Mucosa of rectum (tissue), 2 donors: ENCODE measurements around the gene MARCHF5.
"Not testable (repeated sequence)": the region's sequence is repeated elsewhere in the genome, so short reads cannot be mapped to it uniquely, and the experiment has no call there.

Experiments
- H3K27ac ChIP-seq, 2 donors: one replicate each; pipeline ENCODE4 v1.7.0; 2013; ENCODE audit warnings: inconsistent platforms in 2 of 2, low read depth in 2 of 2, low read length in 2 of 2
- H3K27me3 ChIP-seq, 2 donors: one replicate each; pipeline ENCODE4 v1.7.0; 2013; ENCODE audit warnings: low read length in 2 of 2; ENCODE audit not compliant: control insufficient read depth in 2 of 2, insufficient read depth in 2 of 2
- H3K36me3 ChIP-seq, 2 donors: one replicate each; pipeline ENCODE4 v1.7.0; 2013; ENCODE audit warnings: low read length in 2 of 2; ENCODE audit not compliant: control insufficient read depth in 2 of 2, insufficient read depth in 2 of 2
- H3K4me1 ChIP-seq, 2 donors: one replicate each; pipeline ENCODE4 v1.7.0; 2013; ENCODE audit warnings: low read length in 2 of 2, mild to moderate bottlenecking in 1 of 2; ENCODE audit not compliant: control insufficient read depth in 2 of 2, insufficient read depth in 2 of 2
- H3K4me3 ChIP-seq, 2 donors: one replicate each; pipeline ENCODE4 v1.7.0; 2013; ENCODE audit warnings: low read length in 2 of 2
- H3K9ac ChIP-seq, 2 donors: one replicate each; pipeline ENCODE4 v1.7.0; 2013; ENCODE audit warnings: low read length in 2 of 2, low read depth in 1 of 2, mild to moderate bottlenecking in 1 of 2
- H3K9me3 ChIP-seq, 2 donors: one replicate each; pipeline ENCODE4 v1.7.0; 2013; ENCODE audit warnings: low read length in 2 of 2; ENCODE audit not compliant: control insufficient read depth in 2 of 2
- donor health status: healthy.
- donor health status: Normal muscosa, but diverticular disease.

The MARCHF5 gene

GRCh38 chr10:92329927-92330326 is 39.0 kb downstream of the MARCHF5 start:
- not testable (repeated sequence) for H3K27ac ChIP-seq, H3K4me3 ChIP-seq, H3K9me3 ChIP-seq, H3K9ac ChIP-seq, H3K27me3 ChIP-seq, H3K36me3 ChIP-seq, H3K4me1 ChIP-seq

GRCh38 chr10:92342796-92343195 is 51.8 kb downstream of the MARCHF5 start:
- Histone ChIP-seq H3K36me3 (peaks cover 12 to 14% of the 10 kb centered on the region in 2 donors), H3K9me3 (no peaks in the 10 kb centered on the region), H3K27ac (no peak overlapping the region), H3K27me3 (no peaks in the 10 kb centered on the region), H3K9ac (no peak overlapping the region), H3K4me1 (no peaks in the 10 kb centered on the region), H3K4me3 (no peak overlapping the region)

GRCh38 chr10:92345575-92345974 is 54.6 kb downstream of the MARCHF5 start:
- not testable (repeated sequence) for H3K9ac ChIP-seq, H3K27me3 ChIP-seq, H3K9me3 ChIP-seq, H3K27ac ChIP-seq, H3K4me1 ChIP-seq, H3K4me3 ChIP-seq
- peaks cover 23% of the 10 kb centered on the region in 2 donors for H3K36me3 ChIP-seq

- H3K9me3 ChIP-seq, H3K27me3 ChIP-seq, H3K9ac ChIP-seq, H3K27ac ChIP-seq, H3K4me1 ChIP-seq, H3K4me3 ChIP-seq: not testable (repeated sequence)
- H3K36me3 ChIP-seq, result peaks cover 17 to 25% of the 10 kb centered on the region in 2 donors
Observed at GRCh38 chr10:92347035-92347676, 56.2 kb downstream of the MARCHF5 start.

GRCh38 chr10:92350411-92350810 is 59.4 kb downstream of the MARCHF5 start:
- Histone ChIP-seq H3K27ac (no peak overlapping the region), H3K27me3 (no peaks in the 10 kb centered on the region), H3K9ac (no peak overlapping the region), H3K36me3 (peaks cover 15 to 17% of the 10 kb centered on the region in 2 donors), H3K4me1 (no peaks in the 10 kb centered on the region), H3K9me3 (no peaks in the 10 kb centered on the region), H3K4me3 (no peak overlapping the region)

- H3K9ac ChIP-seq, result no peak overlapping the region
- H3K27me3 ChIP-seq, result no peaks in the 10 kb centered on the region
- H3K27ac ChIP-seq, result no peak overlapping the region
- peaks cover 11 to 15% of the 10 kb centered on the region in 2 donors for H3K36me3 ChIP-seq
- no peaks in the 10 kb centered on the region for H3K9me3 ChIP-seq
- H3K4me3 ChIP-seq, result no peak overlapping the region
- no peaks in the 10 kb centered on the region for H3K4me1 ChIP-seq
Observed at GRCh38 chr10:92354587-92354986, 63.6 kb downstream of the MARCHF5 start.

GRCh38 chr10:92356041-92356440 is 65.1 kb downstream of the MARCHF5 start:
- no peaks in the 10 kb centered on the region for H3K4me1 ChIP-seq
- no peak overlapping the region for H3K9ac ChIP-seq
- no peaks in the 10 kb centered on the region for H3K27me3 ChIP-seq
- H3K4me3 ChIP-seq, result no peak overlapping the region
- H3K36me3 ChIP-seq, result peaks cover 0 to 3% of the 10 kb centered on the region in 2 donors
- H3K27ac ChIP-seq, result no peak overlapping the region
- H3K9me3 ChIP-seq, result no peaks in the 10 kb centered on the region

- Histone ChIP-seq H3K4me1 (no peaks in the 10 kb centered on the region), H3K9ac (no peak overlapping the region), H3K27me3 (no peaks in the 10 kb centered on the region), H3K4me3 (no peak overlapping the region), H3K36me3 (no peaks in the 10 kb centered on the region), H3K9me3 (no peaks in the 10 kb centered on the region), H3K27ac (no peak overlapping the region)
Observed at GRCh38 chr10:92363498-92363897, 72.5 kb downstream of the MARCHF5 start.

GRCh38 chr10:92366412-92367021 is 75.5 kb downstream of the MARCHF5 start:
- Histone ChIP-seq H3K27ac (no peak overlapping the region), H3K4me3 (no peak overlapping the region), H3K9ac (no peak overlapping the region), H3K9me3 (no peaks in the 10 kb centered on the region), H3K4me1 (no peaks in the 10 kb centered on the region), H3K36me3 (no peaks in the 10 kb centered on the region), H3K27me3 (no peaks in the 10 kb centered on the region)

- H3K27ac ChIP-seq, result no peak overlapping the region
- H3K9ac ChIP-seq, result no peak overlapping the region
- H3K4me3 ChIP-seq, result no peak overlapping the region
- H3K9me3 ChIP-seq, result no peaks in the 10 kb centered on the region
- no peaks in the 10 kb centered on the region for H3K4me1 ChIP-seq
- H3K27me3 ChIP-seq, result no peaks in the 10 kb centered on the region
- no peaks in the 10 kb centered on the region for H3K36me3 ChIP-seq
Observed at GRCh38 chr10:92377962-92378361, 87.0 kb downstream of the MARCHF5 start.
